Panc1 (cell line): ENCODE data around the gene RABGAP1L. TPM values are rescaled to one million over a fixed set of nuclear protein-coding genes. Genes with fewer than 3 reads are reported as not detected.

Experiments used
- ATAC-seq: fragments of 200-7000 bp; cut with Tn5 transposase; 2 replicates; pipeline ENCODE4 v1.9.1; 2020; ENCODE audit warnings: mild to moderate bottlenecking, moderate library complexity
- BruUV-seq: library from RNA; stranded (reverse); fragments of 400-500 nt; replicated peaks from 2 replicates; lab custom pipeline; 2021; lab: Mats Ljungman, UMichigan
- CTCF ChIA-PET: fragments of 300-600 bp; sonication (Branson Sonifier 250); formaldehyde crosslinking; loops from one replicate; lab custom pipeline; 2022; ENCODE audit warnings: antibody characterized with exemption; lab: Charles Lee
- POLR2A ChIA-PET: fragments of 300-600 bp; sonication (Branson Sonifier 250); formaldehyde crosslinking; loops from one replicate; lab custom pipeline; 2022; ENCODE audit warnings: antibody characterized with exemption; lab: Charles Lee
- DNase-seq: peaks from one replicate; pipeline ENCODE4 v3.0.0-alpha.2; 2010; ENCODE audit warnings: low read depth, low spot score
- H3K27ac ChIP-seq: 2 replicates; pipeline ENCODE4 v1.5.1; 2011; ENCODE audit warnings: mild to moderate bottlenecking, low read length, inconsistent platforms
- H3K27me3 ChIP-seq: fragments of 200-500 bp; sonication (Bioruptor generic); 2 replicates; pipeline ENCODE4 v1.6.0; 2014; ENCODE audit warnings: low read length, inconsistent platforms; ENCODE audit not compliant: control insufficient read depth, insufficient read depth
- H3K36me3 ChIP-seq: fragments of 200-500 bp; sonication (Bioruptor generic); 2 replicates; pipeline ENCODE4 v1.5.1; 2014; ENCODE audit warnings: inconsistent platforms, mild to moderate bottlenecking, low read length, moderate library complexity; ENCODE audit not compliant: control insufficient read depth, insufficient read depth
- H3K4me1 ChIP-seq: 2 replicates; pipeline ENCODE4 v1.5.1; 2011; ENCODE audit warnings: inconsistent platforms, mild to moderate bottlenecking, low read length, moderate library complexity; ENCODE audit not compliant: control insufficient read depth, insufficient read depth
- H3K4me3 ChIP-seq, 2 experiments: 2 replicates each; pipeline ENCODE4 v1.5.1; 2011 to 2012; ENCODE audit warnings: low read depth in 2 of 2, low read length in 2 of 2, mild to moderate bottlenecking in 2 of 2, inconsistent platforms in 1 of 2, moderate library complexity in 1 of 2
- H3K9me3 ChIP-seq: fragments of 200-500 bp; sonication (Bioruptor generic); 2 replicates; pipeline ENCODE4 v1.5.1; 2014; ENCODE audit warnings: low read depth, mild to moderate bottlenecking, inconsistent platforms, low read length, moderate library complexity; ENCODE audit not compliant: control insufficient read depth, insufficient read depth
- CTCF ChIP-seq: fragments of 450-650 bp; IDR thresholded peaks from 2 replicates; pipeline ENCODE4 v1.5.1; 2017; ENCODE audit warnings: mild to moderate bottlenecking
- POLR2AphosphoS5 ChIP-seq: IDR thresholded peaks from 2 replicates; pipeline ENCODE4 v1.6.1; 2012; ENCODE audit warnings: mild to moderate bottlenecking, low read depth, low read length, moderate library complexity
- REST ChIP-seq, 2 experiments: IDR thresholded peaks; 2 replicates each; pipeline ENCODE4 v1.6.1; 2011 to 2012; ENCODE audit warnings: low read depth in 2 of 2, control low read depth in 1 of 2, low read length in 1 of 2, mild to moderate bottlenecking in 1 of 2, moderate library complexity in 1 of 2; ENCODE audit not compliant: insufficient read depth in 1 of 2
- SIN3A ChIP-seq: IDR thresholded peaks from 2 replicates; pipeline ENCODE4 v1.6.1; 2012; ENCODE audit warnings: low read depth, mild to moderate bottlenecking, low read length, moderate library complexity, borderline replicate concordance; ENCODE audit not compliant: insufficient read depth
- TCF7L2 ChIP-seq: IDR thresholded peaks from 2 replicates; pipeline ENCODE4 v1.6.1; 2011; ENCODE audit warnings: mild to moderate bottlenecking, low read depth, low read length, inconsistent platforms
- in situ Hi-C: cut with HindIII; loops from 2 replicates; pipeline ENCODE4 v1.10.0; 2016; ENCODE audit warnings: low sequenced_read_pairs, low pct_unique_long_range_greater_than_20kb
- intact Hi-C: fragments of 100-400 bp; cut with micrococcal nuclease; formaldehyde crosslinking; loops from one replicate; pipeline ENCODE4 v1.10.0; 2022; ENCODE audit not compliant: unreplicated experiment
- total RNA-seq: library from RNA; stranded (reverse); gene quantifications from one replicate; pipeline ENCODE4 v1.2.1, GENCODE V29; 2021; ENCODE audit not compliant: unreplicated experiment

Gene RABGAP1L
- total RNA-seq, 1 experiment from 2014 or later, result 37.0 TPM

DNA sequence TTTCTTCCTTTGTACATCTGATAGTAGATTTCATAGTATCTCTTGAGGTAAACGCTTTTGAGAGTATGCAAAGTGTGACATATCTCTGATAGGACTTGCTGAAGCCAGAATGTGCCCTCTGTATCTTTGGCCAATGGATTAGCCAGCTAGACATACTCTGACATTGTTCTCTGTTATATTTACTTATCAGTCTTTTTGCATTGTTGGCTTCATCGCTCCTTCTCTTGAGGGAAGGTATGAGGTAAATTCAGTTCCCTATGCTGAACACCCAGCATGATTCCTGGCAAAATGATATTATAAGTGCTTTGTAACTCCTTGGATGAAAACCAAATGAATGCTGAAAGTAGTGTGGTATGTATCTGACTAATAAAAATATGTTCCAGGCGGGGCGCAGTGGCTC is 677.2 kb downstream of the RABGAP1L start:
- Histone ChIP-seq H3K9me3 (no peaks in the 10 kb centered on the region), H3K4me3 (no peak overlapping the region), H3K4me1 (no peaks in the 10 kb centered on the region), H3K27me3 (no peaks in the 10 kb centered on the region), H3K36me3 (no peaks in the 10 kb centered on the region), H3K27ac (no peak overlapping the region)
- TSS peak; percentile 32 for BruUV-seq
- in situ Hi-C loops (no loop called here), intact Hi-C loops (no loop called here)
- CTCF ChIA-PET, result no interaction called here
- ATAC-seq (no peak), DNase-seq (no peak)
- no peak for TF ChIP-seq SIN3A
- TF ChIP-seq POLR2AphosphoS5, result no peak
- no peak for TF ChIP-seq CTCF
- no peak for TF ChIP-seq TCF7L2
- no peak for TF ChIP-seq REST (IDR thresholded peaks at IDR 0.05; ENCODE audit: insufficient read depth in 1 of 2, low read depth in 2 of 2, low read length in 1 of 2)
- POLR2A ChIA-PET, result no interaction called here

DNA sequence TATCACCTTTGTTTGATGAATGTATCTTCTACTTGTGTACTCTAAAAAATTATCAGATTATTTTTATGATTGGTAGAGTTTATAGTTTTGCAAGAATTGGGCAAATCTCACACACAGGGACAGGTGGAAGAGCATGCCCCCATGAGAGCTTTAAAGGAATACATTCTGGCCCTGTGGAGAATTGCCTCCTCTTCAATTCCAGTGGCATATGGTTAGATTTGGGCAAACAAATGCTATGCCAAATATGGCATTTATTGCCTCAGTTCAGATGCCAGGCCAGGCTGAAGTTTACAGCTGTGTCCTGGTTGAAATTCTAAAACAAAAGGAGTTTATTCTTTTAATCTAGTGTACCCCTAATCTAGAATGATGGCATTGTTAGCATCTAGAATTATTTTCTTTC is 678.1 kb downstream of the RABGAP1L start:
- no peak for ATAC-seq
- intact Hi-C loops (no loop called here), in situ Hi-C loops (no loop called here)
- Histone ChIP-seq H3K9me3 (no peaks in the 10 kb centered on the region), H3K27ac (no peak overlapping the region), H3K27me3 (no peaks in the 10 kb centered on the region), H3K36me3 (no peaks in the 10 kb centered on the region), H3K4me3 (no peak overlapping the region), H3K4me1 (no peaks in the 10 kb centered on the region)
- BruUV-seq, result no TSS peak
- ChIA-PET POLR2A (no interaction called here), CTCF (no interaction called here)
- no peak for DNase-seq
- no peak for TF ChIP-seq REST (IDR thresholded peaks at IDR 0.05; ENCODE audit: insufficient read depth in 1 of 2, low read depth in 2 of 2, low read length in 1 of 2)
